GM10266 (cell line): ENCODE measurements around the gene HCRTR1.

Experiments used
- DNase-seq: peaks from one replicate; pipeline ENCODE4 v3.0.0; 2012; ENCODE audit errors: extremely low spot score
- TF ChIP-seq, protein P1 (sequence below): IDR thresholded peaks from 2 replicates; pipeline ENCODE4 v1.5.1; 2012; ENCODE audit warnings: mild to moderate bottlenecking, low read depth; ENCODE audit not compliant: control insufficient read depth, insufficient read depth; ENCODE audit errors: missing control alignments

HCRTR1 gene

GRCh38 chr1:31654474-31654776 is 36.9 kb downstream of the HCRTR1 start:
- TF ChIP-seq, protein P1, sequence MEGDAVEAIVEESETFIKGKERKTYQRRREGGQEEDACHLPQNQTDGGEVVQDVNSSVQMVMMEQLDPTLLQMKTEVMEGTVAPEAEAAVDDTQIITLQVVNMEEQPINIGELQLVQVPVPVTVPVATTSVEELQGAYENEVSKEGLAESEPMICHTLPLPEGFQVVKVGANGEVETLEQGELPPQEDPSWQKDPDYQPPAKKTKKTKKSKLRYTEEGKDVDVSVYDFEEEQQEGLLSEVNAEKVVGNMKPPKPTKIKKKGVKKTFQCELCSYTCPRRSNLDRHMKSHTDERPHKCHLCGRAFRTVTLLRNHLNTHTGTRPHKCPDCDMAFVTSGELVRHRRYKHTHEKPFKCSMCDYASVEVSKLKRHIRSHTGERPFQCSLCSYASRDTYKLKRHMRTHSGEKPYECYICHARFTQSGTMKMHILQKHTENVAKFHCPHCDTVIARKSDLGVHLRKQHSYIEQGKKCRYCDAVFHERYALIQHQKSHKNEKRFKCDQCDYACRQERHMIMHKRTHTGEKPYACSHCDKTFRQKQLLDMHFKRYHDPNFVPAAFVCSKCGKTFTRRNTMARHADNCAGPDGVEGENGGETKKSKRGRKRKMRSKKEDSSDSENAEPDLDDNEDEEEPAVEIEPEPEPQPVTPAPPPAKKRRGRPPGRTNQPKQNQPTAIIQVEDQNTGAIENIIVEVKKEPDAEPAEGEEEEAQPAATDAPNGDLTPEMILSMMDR, result no peak
- no peak for DNase-seq

GRCh38 chr1:31655104-31655503 is 37.6 kb downstream of the HCRTR1 start:
- TF ChIP-seq, protein P1, result no peak
- no peak for DNase-seq

GRCh38 chr1:31655756-31656155 is 38.3 kb downstream of the HCRTR1 start:
- no peak for DNase-seq
- TF ChIP-seq, protein P1, result no peak

DNA sequence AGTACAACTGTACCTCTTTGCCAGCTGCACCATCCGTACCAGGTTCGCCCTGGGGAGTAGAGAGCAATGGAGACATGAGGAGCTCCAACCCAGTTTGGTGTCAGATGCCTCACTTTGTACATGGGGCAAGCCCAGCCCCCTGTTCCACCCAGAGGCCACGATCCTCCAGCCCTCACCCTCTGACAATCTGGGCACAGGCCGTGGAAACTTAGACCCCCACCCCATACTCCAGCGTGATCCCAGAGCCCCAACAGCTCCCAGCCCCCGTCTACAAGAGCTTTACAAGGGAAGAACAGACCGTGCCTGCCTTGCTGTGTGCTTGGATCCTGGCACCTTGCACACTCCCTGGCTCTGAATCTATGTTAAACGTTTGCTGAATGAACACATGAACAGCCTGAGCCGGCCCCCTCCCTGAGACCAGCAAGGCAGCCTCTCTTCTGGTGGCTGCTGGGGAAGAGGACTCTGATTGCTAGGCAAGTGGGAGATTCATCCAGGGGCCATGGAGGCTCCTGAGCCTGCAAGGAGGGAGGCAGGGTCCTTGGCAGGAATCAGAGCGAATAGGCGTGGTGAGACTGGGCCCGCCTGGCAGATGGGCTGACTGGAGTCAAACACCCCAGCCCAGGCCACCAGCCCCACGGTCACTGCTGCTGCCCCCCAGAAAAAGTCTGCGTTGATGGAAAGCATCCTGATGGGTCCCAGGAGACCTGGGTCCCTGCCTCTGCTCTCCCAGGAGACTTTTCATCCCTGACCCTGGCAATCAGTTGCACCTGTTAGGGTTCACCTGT is 39.7 kb downstream of the HCRTR1 start:
- TF ChIP-seq, protein P1, result no peak
- DNase-seq, result no peak

- TF ChIP-seq, protein P1, result no peak
- no peak for DNase-seq
These were observed 40.6 kb downstream of the HCRTR1 start for GRCh38 chr1:31657972-31658510.

GRCh38 chr1:31658721-31659120 is 41.2 kb downstream of the HCRTR1 start:
- no peak for DNase-seq

DNA sequence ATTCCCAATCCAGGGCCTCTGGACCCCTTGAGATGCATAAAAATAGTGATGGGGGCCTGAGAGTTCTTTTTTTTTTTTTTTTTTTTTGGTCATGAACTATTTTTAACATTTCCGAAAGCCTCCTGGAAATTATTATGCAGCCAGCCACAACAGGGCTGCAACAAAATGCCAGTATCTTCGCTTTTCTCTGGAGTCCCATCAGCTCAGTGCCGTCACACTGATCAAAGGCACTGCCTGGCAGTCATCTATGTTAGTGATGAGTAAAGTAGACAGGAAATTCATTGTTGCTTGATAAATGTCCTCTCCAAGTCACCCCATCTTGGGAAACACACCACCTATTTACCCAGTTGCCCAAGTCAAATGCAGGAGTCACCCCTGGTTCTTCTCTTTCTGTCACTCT is 42.4 kb downstream of the HCRTR1 start:
- DNase-seq, result no peak
- TF ChIP-seq, protein P1, result no peak

More at GRCh38 chr1:31658721-31659120, 41.2 kb downstream of the HCRTR1 start:
- TF ChIP-seq, protein P1, result no peak
